HepG2 (cell line): ENCODE measurements around the gene MGMT. TPM values are rescaled to one million over a fixed set of nuclear protein-coding genes. Genes with fewer than 3 reads are reported as not detected.

ENCODE experiments used
- ATAC-seq: fragments of 200-7000 bp; cut with Tn5 transposase; 3 replicates; pipeline ENCODE4 v1.9.1; 2020; ENCODE audit warnings: mild to moderate bottlenecking, moderate library complexity
- BruUV-seq: library from RNA; stranded (reverse); fragments of 400-500 nt; replicated peaks from 2 replicates; lab custom pipeline; 2021; lab: Mats Ljungman, UMichigan
- CTCF ChIA-PET: fragments of 300-600 bp; formaldehyde crosslinking; extraction: SDS; loops from one replicate; lab custom pipeline; 2021; ENCODE audit warnings: low total read pairs, inconsistent platforms, low intra/inter-chr PET ratio; lab: Yijun Ruan, JAX
- POLR2A ChIA-PET: fragments of 350-600 bp; sonication (Branson Sonifier 250); formaldehyde crosslinking; loops from one replicate; lab custom pipeline; 2020; ENCODE audit warnings: antibody characterized with exemption, inconsistent platforms; lab: Yijun Ruan, JAX
- DNase-seq: peaks from one replicate; pipeline ENCODE4 v3.0.0-alpha.2; 2015; ENCODE audit warnings: low spot score
- FAIRE-seq: peaks from 3 replicates; lab custom pipeline; 2011; peaks lifted over from hg19 to GRCh38; lab: Jason Lieb, UNC
- H2AFZ ChIP-seq: one replicate; pipeline ENCODE4 v1.6.1; 2011; ENCODE audit warnings: low read length, inconsistent platforms
- H3K27ac ChIP-seq: fragments of 300-600 bp; 3 replicates; pipeline ENCODE4 v1.8.0; 2011; ENCODE audit warnings: mixed run types, mild to moderate bottlenecking, mixed read lengths, low read length, inconsistent platforms; ENCODE audit not compliant: insufficient read depth; ENCODE audit errors: extremely low read length
- H3K27me3 ChIP-seq, 2 experiments: fragments of 200-600 bp in 1 of 2; 2 replicates in 1 of 2; 3 replicates in 1 of 2; pipeline versions ENCODE4 v1.6.0 to v1.8.0; 2011; ENCODE audit warnings: low read length in 2 of 2, mild to moderate bottlenecking in 2 of 2, moderate library complexity in 2 of 2, inconsistent platforms in 1 of 2; ENCODE audit not compliant: insufficient read depth in 2 of 2, control insufficient read depth in 1 of 2
- H3K36me3 ChIP-seq, 2 experiments: fragments of 200-600 bp in 1 of 2; replicated peaks in 1 of 2; 2 replicates in 1 of 2; 3 replicates in 1 of 2; pipeline versions ENCODE4 v1.5.1 to v1.8.0; 2011; ENCODE audit warnings: low read length in 2 of 2, inconsistent platforms in 1 of 2; ENCODE audit not compliant: insufficient read depth in 2 of 2, control insufficient read depth in 1 of 2
- H3K4me1 ChIP-seq: 2 replicates; pipeline ENCODE4 v1.5.1; 2012; ENCODE audit warnings: low read length, inconsistent platforms; ENCODE audit not compliant: insufficient read depth
- H3K4me2 ChIP-seq: 2 replicates; pipeline ENCODE4 v1.6.0; 2011; ENCODE audit warnings: low read depth, low read length, inconsistent platforms
- H3K4me3 ChIP-seq, 3 experiments: fragments of 200-600 bp in 1 of 3; sonication (generic), shearing (Covaris generic) in 1 of 3; replicated peaks in 1 of 3; 2 replicates each; pipeline ENCODE4 v1.5.1; 2011 to 2016; ENCODE audit warnings: low read length in 3 of 3, inconsistent platforms in 2 of 3, low read depth in 2 of 3, mild to moderate bottlenecking in 2 of 3, control low read depth in 1 of 3, mixed read lengths in 1 of 3; ENCODE audit not compliant: insufficient read depth in 1 of 3
- H3K79me2 ChIP-seq: one replicate; pipeline ENCODE4 v1.6.1; 2011; ENCODE audit warnings: low read length, inconsistent platforms; ENCODE audit not compliant: insufficient read depth
- H3K9ac ChIP-seq: 2 replicates; pipeline ENCODE4 v1.6.0; 2011; ENCODE audit warnings: mild to moderate bottlenecking, low read depth, low read length, inconsistent platforms; ENCODE audit not compliant: insufficient read depth
- H3K9me3 ChIP-seq: 2 replicates; pipeline ENCODE4 v1.5.1; 2012; ENCODE audit warnings: mild to moderate bottlenecking, low read length
- H4K20me1 ChIP-seq: 2 replicates; pipeline ENCODE4 v1.6.0; 2011; ENCODE audit warnings: inconsistent platforms, mild to moderate bottlenecking, low read length, moderate library complexity; ENCODE audit not compliant: insufficient read depth
- FOXK1 ChIP-seq: sonication (generic); formaldehyde crosslinking; IDR thresholded peaks from 2 replicates; pipeline ENCODE4 v1.4.0; 2020; ENCODE audit warnings: low read depth, missing genetic modification reagents, borderline replicate concordance
- HMGXB3 ChIP-seq: sonication (generic); formaldehyde crosslinking; IDR thresholded peaks from 2 replicates; pipeline ENCODE4 v1.4.0; 2020; ENCODE audit warnings: missing genetic modification reagents, borderline replicate concordance
- ZNF251 ChIP-seq: sonication (generic); formaldehyde crosslinking; IDR thresholded peaks from 2 replicates; pipeline ENCODE4 v1.9.0; 2021; ENCODE audit warnings: mild to moderate bottlenecking, missing genetic modification reagents
- WGBS: methylation state at CpG from one replicate; pipeline ENCODE4 v1.1.6; 2017; ENCODE audit warnings: low lambda C conversion rate; 5-methylcytosine and 5-hydroxymethylcytosine counted together
- in situ Hi-C: cut with HindIII; loops from 2 replicates; pipeline ENCODE4 v1.10.0; 2017; ENCODE audit warnings: low pct_unique_long_range_greater_than_20kb; ENCODE audit not compliant: extremely low pct_ligation_motif_present
- intact Hi-C: fragments of 100-400 bp; cut with micrococcal nuclease; formaldehyde crosslinking; loops from one replicate; pipeline ENCODE4 v1.10.0; 2022; ENCODE audit not compliant: unreplicated experiment
- polyA plus RNA-seq, 8 experiments: library from polyadenylated mRNA; depleted of rRNA in 3 of 8; stranded (reverse) in 7 of 8; unstranded in 1 of 8; fragments of >200 nt; fragmentation: Illumina TruSeq in 4 of 8; extraction: Trizol in 4 of 8; gene quantifications; 2 replicates each; pipeline versions ENCODE4 v1.2.1 to v1.2.3, GENCODE V29; 2011 to 2016; ENCODE audit warnings: low read depth in 4 of 8, missing spikeins in 1 of 8, mixed read lengths in 1 of 8; ENCODE audit not compliant: insufficient read depth in 1 of 8
- total RNA-seq, 5 experiments: library from RNA; depleted of rRNA; stranded (reverse); fragments of >200 nt; fragmentation: Illumina TruSeq; extraction: Trizol; gene quantifications; 2 replicates each; pipeline ENCODE4 v1.2.3, GENCODE V29; 2016; ENCODE audit warnings: low read depth in 1 of 5

Gene MGMT
- total and polyA plus RNA-seq, 2 of the 13 experiments (the other 11 are each of a cell fraction or from before 2014, with no cell fraction given): 12.0 to 19.5 TPM

- TF ChIP-seq HMGXB3 (CRISPR knock-in tag): no peak
Measured at GRCh38 chr10:129793479-129793878, 326.4 kb downstream of the MGMT start (continued).

GRCh38 chr10:129793996-129794395, 327.0 kb downstream of the MGMT start:
- Histone ChIP-seq H3K27ac (no peak overlapping the region), H3K9ac (no peak overlapping the region), H3K79me2 (no peaks in the 10 kb centered on the region), H3K4me3 (no peak overlapping the region), H4K20me1 (no peaks in the 10 kb centered on the region), H3K4me2 (no peak overlapping the region), H2AFZ (no peak overlapping the region), H3K27me3 (no peaks in the 10 kb centered on the region), H3K4me1 (peaks cover 9% of the 10 kb centered on the region), H3K36me3 (no peaks in the 10 kb centered on the region), H3K9me3 (no peaks in the 10 kb centered on the region)
- FAIRE-seq: no peak
- WGBS: 86% methylated on average over 22 of the region's 22 CpGs
- POLR2A ChIA-PET: no interaction called here
- BruUV-seq: no TSS peak
- in situ Hi-C loops (no loop called here), intact Hi-C loops (no loop called here)
- ATAC-seq: no peak
- CTCF ChIA-PET: no interaction called here
- TF ChIP-seq ZNF251 (no peak), FOXK1 (CRISPR knock-in tag) (no peak)
- no peak for DNase-seq
